IMR-90 (cell line): Measurements from ENCODE around the gene TRAP1. TPM values are rescaled to one million over a fixed set of nuclear protein-coding genes. Genes with fewer than 3 reads are reported as not detected.

Source experiments
- ATAC-seq: fragments of 200-7000 bp; cut with Tn5 transposase; 2 replicates; pipeline ENCODE4 v1.9.1; 2020; ENCODE audit warnings: low read depth, mild to moderate bottlenecking, moderate library complexity
- BruUV-seq: library from RNA; stranded (reverse); fragments of 400-500 nt; replicated peaks from 2 replicates; lab custom pipeline; 2021; lab: Mats Ljungman, UMichigan
- CTCF ChIA-PET: fragments of 300-600 bp; formaldehyde crosslinking; extraction: SDS; loops from one replicate; lab custom pipeline; 2021; ENCODE audit warnings: antibody characterized with exemption; lab: Yijun Ruan, JAX
- POLR2A ChIA-PET: fragments of 300-600 bp; sonication (Branson Sonifier 250); formaldehyde crosslinking; loops from one replicate; lab custom pipeline; 2022; ENCODE audit warnings: antibody characterized with exemption; ENCODE audit not compliant: unreplicated experiment; lab: Charles Lee
- DNase-seq: peaks from one replicate; pipeline ENCODE4 v3.0.0; 2013
- H2AFZ ChIP-seq: replicated peaks from 2 replicates; pipeline ENCODE3; 2013; ENCODE audit warnings: low read length, mild to moderate bottlenecking; ENCODE audit not compliant: poor library complexity
- H2AK5ac ChIP-seq: 2 replicates; pipeline ENCODE4 v1.6.1; 2013; ENCODE audit warnings: low read depth, low read length, inconsistent platforms
- H2AK9ac ChIP-seq: replicated peaks from 2 replicates; pipeline ENCODE3; 2013; ENCODE audit warnings: mild to moderate bottlenecking, low read depth, low read length, moderate library complexity; ENCODE audit not compliant: poor library complexity
- H2BK120ac ChIP-seq: 2 replicates; pipeline ENCODE4 v1.6.1; 2013; ENCODE audit warnings: low read depth, low read length, inconsistent platforms
- H2BK15ac ChIP-seq: 3 replicates; pipeline ENCODE4 v1.6.1; 2013; ENCODE audit warnings: low read depth, low read length, inconsistent platforms
- H2BK20ac ChIP-seq: 2 replicates; pipeline ENCODE4 v1.6.1; 2013; ENCODE audit warnings: low read depth, mild to moderate bottlenecking, inconsistent platforms, low read length, moderate library complexity
- H2BK5ac ChIP-seq: 2 replicates; pipeline ENCODE4 v1.6.1; 2013; ENCODE audit warnings: mild to moderate bottlenecking, low read depth, low read length, inconsistent platforms; ENCODE audit not compliant: poor library complexity, severe bottlenecking
- H3K14ac ChIP-seq: replicated peaks from 2 replicates; pipeline ENCODE4 v1.6.1; 2013; ENCODE audit warnings: low read depth, low read length, inconsistent platforms
- H3K18ac ChIP-seq: 2 replicates; pipeline ENCODE4 v1.6.1; 2013; ENCODE audit warnings: low read depth, low read length, control low read depth
- H3K23ac ChIP-seq: 2 replicates; pipeline ENCODE4 v1.6.1; 2013; ENCODE audit warnings: low read depth, low read length, inconsistent platforms
- H3K27ac ChIP-seq: 2 replicates; pipeline ENCODE4 v1.5.1; 2013; ENCODE audit warnings: mild to moderate bottlenecking, control low read depth, low read length; ENCODE audit not compliant: insufficient read depth
- H3K27me3 ChIP-seq: 2 replicates; pipeline ENCODE4 v1.6.1; 2013; ENCODE audit warnings: low read length; ENCODE audit not compliant: control insufficient read depth, insufficient read depth
- H3K36me3 ChIP-seq: 2 replicates; pipeline ENCODE4 v1.6.1; 2013; ENCODE audit warnings: low read length, mixed read lengths; ENCODE audit not compliant: control insufficient read depth, insufficient read depth
- H3K4ac ChIP-seq: 2 replicates; pipeline ENCODE4 v1.6.1; 2013; ENCODE audit warnings: low read depth, low read length, inconsistent platforms
- H3K4me1 ChIP-seq: 2 replicates; pipeline ENCODE4 v1.6.1; 2013; ENCODE audit warnings: low read length, mixed read lengths; ENCODE audit not compliant: control insufficient read depth, insufficient read depth
- H3K4me2 ChIP-seq: 2 replicates; pipeline ENCODE4 v1.6.1; 2013; ENCODE audit warnings: low read depth, mild to moderate bottlenecking, control low read depth, low read length, moderate library complexity
- H3K4me3 ChIP-seq: 2 replicates; pipeline ENCODE4 v1.5.1; 2013; ENCODE audit warnings: low read depth, mild to moderate bottlenecking, control low read depth, low read length, moderate library complexity; ENCODE audit not compliant: insufficient read depth
- H3K56ac ChIP-seq: 2 replicates; pipeline ENCODE4 v1.6.1; 2013; ENCODE audit warnings: low read length, inconsistent platforms; ENCODE audit not compliant: insufficient read depth; ENCODE audit errors: extremely low read depth
- H3K79me1 ChIP-seq, 2 experiments: 2 replicates each; pipeline ENCODE4 v1.6.1; 2013; ENCODE audit warnings: low read length in 2 of 2, inconsistent platforms in 1 of 2, low read depth in 1 of 2
- H3K9ac ChIP-seq: 2 replicates; pipeline ENCODE4 v1.6.1; 2013; ENCODE audit warnings: low read depth, low read length, control low read depth
- H3K9me1 ChIP-seq: 2 replicates; pipeline ENCODE4 v1.6.1; 2013; ENCODE audit warnings: low read length, inconsistent platforms; ENCODE audit not compliant: insufficient read depth
- H3K9me3 ChIP-seq: 2 replicates; pipeline ENCODE4 v1.6.1; 2013; ENCODE audit warnings: low read length; ENCODE audit not compliant: control insufficient read depth, insufficient read depth
- H4K20me1 ChIP-seq: 2 replicates; pipeline ENCODE4 v1.6.1; 2013; ENCODE audit warnings: low read length, inconsistent platforms; ENCODE audit not compliant: insufficient read depth
- H4K5ac ChIP-seq: 2 replicates; pipeline ENCODE4 v1.6.1; 2013; ENCODE audit warnings: mild to moderate bottlenecking, low read depth, low read length, control low read depth
- H4K8ac ChIP-seq, 2 experiments: 2 replicates each; pipeline ENCODE4 v1.6.1; 2013; ENCODE audit warnings: low read depth in 2 of 2, low read length in 2 of 2, control low read depth in 1 of 2, inconsistent platforms in 1 of 2
- H4K91ac ChIP-seq: 2 replicates; pipeline ENCODE4 v1.6.1; 2013; ENCODE audit warnings: low read depth, low read length, inconsistent platforms; ENCODE audit not compliant: insufficient read depth
- BHLHE40 ChIP-seq: fragments of 150-350 bp; IDR thresholded peaks from 2 replicates; pipeline ENCODE4 v1.6.1; 2016; ENCODE audit warnings: mild to moderate bottlenecking, low read depth, low read length
- CEBPB ChIP-seq: IDR thresholded peaks from 2 replicates; pipeline ENCODE4 v1.6.1; 2012; ENCODE audit warnings: low read depth, low read length, improper control_type of control experiment
- CTCF ChIP-seq: conservative IDR thresholded peaks from 2 replicates; pipeline ENCODE4 v1.5.1; 2012; ENCODE audit warnings: mild to moderate bottlenecking, low read depth, low read length, improper control_type of control experiment
- MAFK ChIP-seq: IDR thresholded peaks from 2 replicates; pipeline ENCODE4 v1.6.1; 2012; ENCODE audit warnings: low read depth, low read length, improper control_type of control experiment
- MAZ ChIP-seq: IDR thresholded peaks from 2 replicates; pipeline ENCODE4 v1.6.1; 2012; ENCODE audit warnings: low read depth, mild to moderate bottlenecking, low read length, improper control_type of control experiment, moderate library complexity, borderline replicate concordance
- MXI1 ChIP-seq: IDR thresholded peaks from 2 replicates; pipeline ENCODE4 v1.6.1; 2012; ENCODE audit warnings: low read depth, mild to moderate bottlenecking, low read length, moderate library complexity, borderline replicate concordance
- NFE2L2 ChIP-seq: fragments of 150-350 bp; IDR thresholded peaks from 2 replicates; pipeline ENCODE4 v1.6.1; 2016; ENCODE audit warnings: low read depth, mild to moderate bottlenecking, low read length
- RFX5 ChIP-seq: IDR thresholded peaks from 2 replicates; pipeline ENCODE4 v1.8.0; 2012; ENCODE audit warnings: low read depth, mild to moderate bottlenecking, low read length, moderate library complexity
- USF2 ChIP-seq: fragments of 150-350 bp; IDR thresholded peaks from 2 replicates; pipeline ENCODE4 v1.6.1; 2017; ENCODE audit warnings: mild to moderate bottlenecking, antibody characterized with exemption, low read length, low read depth
- WGBS, 2 experiments: methylation state at CpG; one replicate each; pipeline versions ENCODE4 v1.1.5 to v1.1.7; 2013; ENCODE audit warnings: missing lambda C conversion rate in 2 of 2; ENCODE audit not compliant: insufficient read length in 1 of 2; ENCODE audit errors: extremely low coverage in 2 of 2; 5-methylcytosine and 5-hydroxymethylcytosine counted together
- dilution Hi-C: fragments of 300-500 bp; cut with HindIII; formaldehyde crosslinking; loops from one replicate; pipeline ENCODE4 v1.14.3; 2018; ENCODE audit warnings: low sequenced_read_pairs; ENCODE audit not compliant: unreplicated experiment
- in situ Hi-C: fragments of 300-500 bp; cut with MboI; formaldehyde crosslinking; loops from 3 replicates; pipeline ENCODE4 v1.14.3; 2019; ENCODE audit warnings: low sequenced_read_pairs, inconsistent platforms, mixed read lengths
- intact Hi-C: fragments of 100-400 bp; cut with micrococcal nuclease; formaldehyde crosslinking; loops from 2 replicates; pipeline ENCODE4 v1.10.0; 2022
- polyA plus RNA-seq, 3 experiments: library from polyadenylated mRNA; depleted of rRNA; stranded (reverse); fragments of >200 nt; gene quantifications; 2 replicates each; pipeline ENCODE4 v1.2.3, GENCODE V29; 2012; ENCODE audit warnings: low replicate concordance in 1 of 3
- total RNA-seq: library from RNA; depleted of rRNA; stranded (reverse); fragments of >200 nt; gene quantifications from 2 replicates; pipeline ENCODE4 v1.2.3, GENCODE V29; 2012

The TRAP1 gene
- total and polyA plus RNA-seq, 2 of the 4 experiments (the other 2 are of a cell fraction): 139 to 145 TPM

GRCh38 chr16:3689731-3690130, 27.6 kb downstream of the TRAP1 start:
- Histone ChIP-seq H3K9me1 (0 out of 2 replicates have a peak, but pooled peaks cover 7% of the 10 kb centered on the region), H3K56ac (no peak overlapping the region), H2BK20ac (no peak overlapping the region), H3K27ac (no peak overlapping the region), H2AK5ac (no peak overlapping the region), H2BK5ac (no peak overlapping the region), H3K36me3 (peaks cover 20% of the 10 kb centered on the region), H4K91ac (no peak overlapping the region), H3K23ac (no peak overlapping the region), H3K9ac (no peak overlapping the region), H2BK120ac (no peak overlapping the region), H3K14ac (no peak overlapping the region), H3K4me2 (no peak overlapping the region), H2BK15ac (no peak overlapping the region), H4K20me1 (peaks cover 4% of the 10 kb centered on the region; the same call in 1 of the 2 replicates), H4K5ac (no peak overlapping the region), H3K4me3 (no peak overlapping the region), H3K27me3 (no peaks in the 10 kb centered on the region), H2AK9ac (peak overlapping the region; percentile 4), H3K4me1 (peaks cover 6% of the 10 kb centered on the region), H3K79me1 (peaks cover 5 to 35% of the 10 kb centered on the region in 2 experiments; a peak in 3 of 4 replicates), H3K18ac (no peak overlapping the region), H3K4ac (no peak overlapping the region), H2AFZ (no peak overlapping the region), H4K8ac (no peak overlapping the region), H3K9me3 (no peaks in the 10 kb centered on the region)
- ChIA-PET CTCF (interaction anchor here (0.7 to 1.3 kb wide), 5 partner anchors 9 to 357 kb away, joined by 3 to 6 read pairs (median 4); no protein-coding TSS in a partner anchor), POLR2A (interaction anchor here (0.7 kb wide), 1 partner anchor 79 kb away, joined by 3 read pairs; no protein-coding TSS in a partner anchor)
- ATAC-seq: no peak
- in situ Hi-C loops (no loop called here), dilution Hi-C loops (no loop called here), intact Hi-C loops (loop anchor here (1.0 to 10.0 kb wide), 5 partner anchors 162 to 565 kb away; partner anchors contain the start of gene ADCY9)
- WGBS, 2 experiments: no CpG with 5 or more reads among the region's 7 CpGs
- no peak for DNase-seq
- TF ChIP-seq CEBPB: no peak
- no peak for TF ChIP-seq USF2
- TF ChIP-seq MAFK: no peak
- TF ChIP-seq BHLHE40: no peak
- no peak for TF ChIP-seq NFE2L2
- no peak for TF ChIP-seq CTCF
- TF ChIP-seq RFX5: no peak
- no peak for TF ChIP-seq MXI1
- TF ChIP-seq MAZ: no peak
- BruUV-seq: no TSS peak
